ENCODE results near the gene CSRNP3. TPM values are rescaled to one million over a fixed set of nuclear protein-coding genes. Genes with fewer than 3 reads are reported as not detected.

The CSRNP3 gene
- total RNA-seq, 4 donors from 2014 or later, result 0.51 to 2.4 (median 1.1) TPM

- TF ChIP-seq CTCF (IDR thresholded peaks at IDR 0.05; ENCODE audit: low read depth), result no peak
Observed at GRCh38 chr2:165637396-165637795, 167.9 kb downstream of the CSRNP3 start.

- TF ChIP-seq CTCF (IDR thresholded peaks at IDR 0.05; ENCODE audit: low read depth), result no peak
Observed at GRCh38 chr2:165639504-165639903, 170.0 kb downstream of the CSRNP3 start.

- TF ChIP-seq CTCF (IDR thresholded peaks at IDR 0.05; ENCODE audit: low read depth), result no peak
Observed at GRCh38 chr2:165640247-165640929, 170.9 kb downstream of the CSRNP3 start.

GRCh38 chr2:165645930-165646831 lies 176.7 kb downstream of the CSRNP3 start:
- TF ChIP-seq CTCF (IDR thresholded peaks at IDR 0.05; ENCODE audit: low read depth), result no peak

GRCh38 chr2:165647409-165647808 lies 177.9 kb downstream of the CSRNP3 start:
- no peak for TF ChIP-seq CTCF (IDR thresholded peaks at IDR 0.05; ENCODE audit: low read depth)

GRCh38 chr2:165648801-165649200 lies 179.3 kb downstream of the CSRNP3 start:
- TF ChIP-seq CTCF (IDR thresholded peaks at IDR 0.05; ENCODE audit: low read depth), result no peak

- no peak for TF ChIP-seq CTCF (IDR thresholded peaks at IDR 0.05; ENCODE audit: low read depth)
Observed at GRCh38 chr2:165651233-165651632, 181.7 kb downstream of the CSRNP3 start.
